SK-N-MC (cell line): ENCODE measurements around the gene C2orf49.

Experiments used
- EZH2 ChIP-seq: fragments of 200-600 bp; sonication (generic); IDR thresholded peaks from one replicate; pipeline ENCODE4 v1.6.1; 2017; ENCODE audit warnings: antibody characterized with exemption
- POLR2AphosphoS5 ChIP-seq: IDR thresholded peaks from 2 replicates; pipeline ENCODE4 v1.6.1; 2012; ENCODE audit warnings: mild to moderate bottlenecking, low read depth, low read length, borderline replicate concordance

GRCh38 chr2:105317937-105318336 lies 19.4 kb upstream of the C2orf49 start:
- TF ChIP-seq POLR2AphosphoS5 (no peak), EZH2 (no peak)
